Neural progenitor cell (in vitro differentiated cells): ENCODE results near the gene LZTFL1.

Source experiments
- CTCF ChIP-seq: fragments of 200-600 bp; sonication (generic); IDR thresholded peaks from 2 replicates; pipeline ENCODE4 v1.5.1; 2017; ENCODE audit warnings: antibody characterized with exemption, mild to moderate bottlenecking
- EZH2phosphoT487 ChIP-seq: fragments of 200-600 bp; sonication (generic); IDR thresholded peaks from 2 replicates; pipeline ENCODE4 v1.6.1; 2017; ENCODE audit warnings: antibody characterized with exemption

GRCh38 chr3:45865563-45865962, 23.6 kb upstream of the LZTFL1 start:
- TF ChIP-seq CTCF = no peak
- TF ChIP-seq EZH2phosphoT487 = no peak
